Measurements from ENCODE around the gene DEAF1.

DEAF1 gene

GRCh38 chr11:636511-637332 lies 58.3 kb downstream of the DEAF1 start, which contains the start of gene DRD4:
Gene DRD4, plus strand, starts transcription at chr11:637269. Its CDS starts 36 bp downstream, at chr11:637305.
- no peak within 1 kb of the TSS for H3K4me3 ChIP-seq (replicated peaks; ENCODE audit: low read depth, low read length)
- no peak for TF ChIP-seq CTCF (IDR thresholded peaks at IDR 0.05; ENCODE audit: low read depth, low read length, missing control alignments)
- DNase-seq (ENCODE audit: extremely low read depth, low read depth), result no peak

- H3K4me3 ChIP-seq (replicated peaks; ENCODE audit: low read depth, low read length), result no peak overlapping the region
- no peak for TF ChIP-seq CTCF (IDR thresholded peaks at IDR 0.05; ENCODE audit: low read depth, low read length, missing control alignments)
- no peak for DNase-seq (ENCODE audit: extremely low read depth, low read depth)
Measured at GRCh38 chr11:635945-636510, 59.0 kb downstream of the DEAF1 start.

GRCh38 chr11:630871-631270 lies 64.2 kb downstream of the DEAF1 start:
- no peak for DNase-seq (ENCODE audit: extremely low read depth, low read depth)
- no peak overlapping the region for H3K4me3 ChIP-seq (replicated peaks; ENCODE audit: low read depth, low read length)
- no peak for TF ChIP-seq CTCF (IDR thresholded peaks at IDR 0.05; ENCODE audit: low read depth, low read length, missing control alignments)

- no peak overlapping the region for H3K4me3 ChIP-seq (replicated peaks; ENCODE audit: low read depth, low read length)
- TF ChIP-seq CTCF (IDR thresholded peaks at IDR 0.05; ENCODE audit: low read depth, low read length, missing control alignments), result no peak
- DNase-seq (ENCODE audit: extremely low read depth, low read depth), result no peak
Measured at GRCh38 chr11:629237-629583, 65.8 kb downstream of the DEAF1 start.

- no peak overlapping the region for H3K4me3 ChIP-seq (replicated peaks; ENCODE audit: low read depth, low read length)
- no peak for DNase-seq (ENCODE audit: extremely low read depth, low read depth)
- TF ChIP-seq CTCF (IDR thresholded peaks at IDR 0.05; ENCODE audit: low read depth, low read length, missing control alignments), result no peak
Measured at GRCh38 chr11:628056-628455, 67.0 kb downstream of the DEAF1 start.

GRCh38 chr11:627308-627576 lies 67.8 kb downstream of the DEAF1 start:
- TF ChIP-seq CTCF (IDR thresholded peaks at IDR 0.05; ENCODE audit: low read depth, low read length, missing control alignments), result no peak
- no peak overlapping the region for H3K4me3 ChIP-seq (replicated peaks; ENCODE audit: low read depth, low read length)
- no peak for DNase-seq (ENCODE audit: extremely low read depth, low read depth)

Measured in HFF-Myc (cell line).